HEK293 (cell line): ENCODE results near the gene AKT3.

Experiments used
- CTCF ChIA-PET: fragments of 350-600 bp; formaldehyde crosslinking; extraction: SDS; loops from one replicate; lab custom pipeline; 2021; ENCODE audit warnings: antibody characterized with exemption; lab: Yijun Ruan, JAX
- POLR2A ChIA-PET: fragments of 300-600 bp; formaldehyde crosslinking; extraction: SDS; loops from one replicate; lab custom pipeline; 2020; ENCODE audit warnings: antibody characterized with exemption, inconsistent platforms; lab: Yijun Ruan, JAX
- H3K27ac ChIP-seq: fragments of 200-500 bp; sonication (Bioruptor generic); 2 replicates; pipeline ENCODE4 v1.5.1; 2014; ENCODE audit warnings: low read depth, low read length, control low read depth, inconsistent platforms; ENCODE audit errors: extremely low read depth
- H3K36me3 ChIP-seq, 2 experiments: fragments of 200-500 bp in 1 of 2; sonication (Bioruptor generic) in 1 of 2; 1 replicate in 1 of 2; 2 replicates in 1 of 2; pipeline ENCODE4 v1.5.1; 2014 to 2017; ENCODE audit warnings: inconsistent platforms in 2 of 2, low read length in 2 of 2; ENCODE audit not compliant: control insufficient read depth in 2 of 2, insufficient read depth in 1 of 2
- H3K4me1 ChIP-seq: fragments of 200-500 bp; sonication (Bioruptor generic); 2 replicates; pipeline ENCODE4 v1.5.1; 2014; ENCODE audit warnings: mild to moderate bottlenecking, low read length, inconsistent platforms; ENCODE audit not compliant: control insufficient read depth, insufficient read depth
- H3K4me3 ChIP-seq: 2 replicates; pipeline ENCODE4 v1.5.1; 2011; ENCODE audit warnings: low read depth, mild to moderate bottlenecking, control low read depth, low read length, moderate library complexity
- H3K9me3 ChIP-seq: fragments of 200-500 bp; sonication (Bioruptor generic); 2 replicates; pipeline ENCODE4 v1.5.1; 2014; ENCODE audit warnings: low read depth, low read length, inconsistent platforms; ENCODE audit not compliant: control insufficient read depth, insufficient read depth
- EGR2 ChIP-seq: fragments of 450-650 bp; formaldehyde crosslinking; IDR thresholded peaks from 2 replicates; pipeline ENCODE4 v1.5.1; 2016; ENCODE audit warnings: low read depth, missing biosample characterization, missing genetic modification characterization
- HOXD13 ChIP-seq: sonication (generic); formaldehyde crosslinking; IDR thresholded peaks from 2 replicates; pipeline ENCODE4 v1.8.0; 2022; ENCODE audit warnings: missing genetic modification reagents, borderline replicate concordance
- IKZF3 ChIP-seq: fragments of 450-650 bp; IDR thresholded peaks from 2 replicates; pipeline ENCODE4 v1.5.0; 2018; ENCODE audit warnings: missing biosample characterization, mild to moderate bottlenecking, missing genetic modification characterization, moderate library complexity
- KLF16 ChIP-seq: fragments of 450-650 bp; formaldehyde crosslinking; IDR thresholded peaks from 2 replicates; pipeline ENCODE4 v1.5.1; 2017; ENCODE audit warnings: missing biosample characterization, missing genetic modification characterization
- MZF1 ChIP-seq: fragments of 450-650 bp; formaldehyde crosslinking; IDR thresholded peaks from 2 replicates; pipeline ENCODE4 v1.5.1; 2017; ENCODE audit warnings: missing biosample characterization, missing genetic modification characterization, borderline replicate concordance
- OVOL3 ChIP-seq: fragments of 450-650 bp; formaldehyde crosslinking; IDR thresholded peaks from 2 replicates; pipeline ENCODE4 v1.5.1; 2016; ENCODE audit warnings: missing biosample characterization, missing genetic modification characterization
- SCRT1 ChIP-seq: fragments of 450-650 bp; formaldehyde crosslinking; IDR thresholded peaks from 2 replicates; pipeline ENCODE4 v1.5.1; 2016; ENCODE audit warnings: missing biosample characterization, missing genetic modification characterization, borderline replicate concordance
- SP3 ChIP-seq: fragments of 450-650 bp; formaldehyde crosslinking; IDR thresholded peaks from 2 replicates; pipeline ENCODE4 v1.5.1; 2016; ENCODE audit warnings: missing biosample characterization, missing genetic modification characterization
- SP7 ChIP-seq: fragments of 450-650 bp; formaldehyde crosslinking; IDR thresholded peaks from 2 replicates; pipeline ENCODE4 v1.5.1; 2016; ENCODE audit warnings: missing biosample characterization, missing genetic modification characterization
- TCF7L2 ChIP-seq: IDR thresholded peaks from 2 replicates; pipeline ENCODE4 v1.6.1; 2011; ENCODE audit warnings: low read depth, mild to moderate bottlenecking, inconsistent platforms, low read length, moderate library complexity, borderline replicate concordance
- ZBTB21 ChIP-seq: fragments of 450-650 bp; formaldehyde crosslinking; IDR thresholded peaks from 2 replicates; pipeline ENCODE4 v1.5.1; 2017; ENCODE audit warnings: missing biosample characterization, missing genetic modification characterization
- ZFHX2 ChIP-seq: fragments of 450-650 bp; formaldehyde crosslinking; conservative IDR thresholded peaks from 2 replicates; pipeline ENCODE4 v1.5.1; 2016; ENCODE audit warnings: missing biosample characterization, missing genetic modification characterization
- ZFP41 ChIP-seq: fragments of 450-650 bp; formaldehyde crosslinking; IDR thresholded peaks from 2 replicates; pipeline ENCODE4 v1.5.1; 2016; ENCODE audit warnings: missing biosample characterization, missing genetic modification characterization, borderline replicate concordance
- ZNF133 ChIP-seq: fragments of 450-650 bp; formaldehyde crosslinking; IDR thresholded peaks from 2 replicates; pipeline ENCODE4 v1.5.1; 2016; ENCODE audit warnings: missing biosample characterization, missing genetic modification characterization
- ZNF155 ChIP-seq: fragments of 450-650 bp; formaldehyde crosslinking; IDR thresholded peaks from 2 replicates; pipeline ENCODE4 v1.5.1; 2016; ENCODE audit warnings: missing biosample characterization, missing genetic modification characterization
- ZNF202 ChIP-seq: fragments of 450-650 bp; formaldehyde crosslinking; IDR thresholded peaks from 2 replicates; pipeline ENCODE4 v1.5.1; 2016; ENCODE audit warnings: missing biosample characterization, missing genetic modification characterization, borderline replicate concordance
- ZNF311 ChIP-seq: fragments of 450-650 bp; formaldehyde crosslinking; IDR thresholded peaks from 2 replicates; pipeline ENCODE4 v1.5.1; 2017; ENCODE audit warnings: missing biosample characterization, missing genetic modification characterization, borderline replicate concordance
- ZNF335 ChIP-seq: fragments of 450-650 bp; formaldehyde crosslinking; conservative IDR thresholded peaks from 2 replicates; pipeline ENCODE4 v1.5.1; 2016; ENCODE audit warnings: missing biosample characterization, missing genetic modification characterization
- ZNF48 ChIP-seq: fragments of 450-650 bp; formaldehyde crosslinking; IDR thresholded peaks from 2 replicates; pipeline ENCODE4 v1.5.1; 2016; ENCODE audit warnings: missing biosample characterization, missing genetic modification characterization
- ZNF510 ChIP-seq: fragments of 450-650 bp; formaldehyde crosslinking; IDR thresholded peaks from 2 replicates; pipeline ENCODE4 v1.5.1; 2018; ENCODE audit warnings: mild to moderate bottlenecking, missing genetic modification characterization, missing biosample characterization; ENCODE audit not compliant: insufficient replicate concordance
- ZNF654 ChIP-seq: fragments of 450-650 bp; formaldehyde crosslinking; IDR thresholded peaks from 2 replicates; pipeline ENCODE4 v1.5.1; 2016; ENCODE audit warnings: low read depth, missing biosample characterization, missing genetic modification characterization
- ZNF701 ChIP-seq: fragments of 450-650 bp; formaldehyde crosslinking; IDR thresholded peaks from 2 replicates; pipeline ENCODE4 v1.5.1; 2016; ENCODE audit warnings: missing biosample characterization, missing genetic modification characterization
- ZNF747 ChIP-seq: fragments of 450-650 bp; formaldehyde crosslinking; IDR thresholded peaks from 2 replicates; pipeline ENCODE4 v1.5.1; 2016; ENCODE audit warnings: missing biosample characterization, missing genetic modification characterization
- TF ChIP-seq, protein P1 (sequence below): fragments of 450-650 bp; formaldehyde crosslinking; IDR thresholded peaks from 2 replicates; pipeline ENCODE4 v1.5.1; 2016; ENCODE audit warnings: missing biosample characterization, missing genetic modification characterization
- TF ChIP-seq, protein P2 (sequence below): fragments of 450-650 bp; IDR thresholded peaks from 2 replicates; pipeline ENCODE4 v1.5.1; 2018; ENCODE audit warnings: missing biosample characterization, missing genetic modification characterization

AKT3 gene

GRCh38 chr1:243718893-243719292, 131.2 kb downstream of the AKT3 start:
- Histone ChIP-seq H3K4me1 (peaks cover 5% of the 10 kb centered on the region; the same call in 1 of the 2 replicates), H3K9me3 (no peaks in the 10 kb centered on the region), H3K36me3 (no peaks in the 10 kb centered on the region), H3K27ac (no peak overlapping the region), H3K4me3 (no peak overlapping the region)
- TF ChIP-seq ZNF311 (tag by site-specific recombination) (no peak), IKZF3 (tag by site-specific recombination) (0 out of 2 replicates have a peak, but pooled peaks have one; percentile 32), ZNF48 (tag by site-specific recombination) (no peak), ZNF155 (no peak)
- CTCF ChIA-PET: interaction anchor here (1.5 kb wide), 1 partner anchor 30 kb away, joined by 5 read pairs; no protein-coding TSS in a partner anchor
- POLR2A ChIA-PET: no interaction called here

DNA sequence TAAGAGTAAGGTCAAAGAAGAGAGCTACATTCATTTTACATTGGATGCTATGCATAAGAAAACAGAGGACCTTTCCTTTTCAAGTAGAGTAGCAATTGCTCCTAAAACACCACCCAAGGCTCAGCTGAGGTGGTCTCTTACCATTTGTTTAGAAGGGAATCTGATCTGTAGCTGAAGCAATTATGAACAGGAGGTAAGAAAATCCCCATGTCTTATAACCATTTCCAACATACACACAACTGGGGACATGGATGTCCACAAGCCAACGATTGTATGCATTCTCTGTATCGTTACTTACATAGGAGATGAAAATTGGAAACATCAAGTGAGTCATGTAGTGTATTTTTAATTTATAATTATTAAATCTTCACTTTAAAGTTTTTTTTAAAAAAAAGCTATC, 132.0 kb downstream of the AKT3 start:
- Histone ChIP-seq H3K27ac (no peak overlapping the region), H3K36me3 (no peaks in the 10 kb centered on the region), H3K4me1 (peaks cover 13% of the 10 kb centered on the region), H3K4me3 (no peak overlapping the region), H3K9me3 (no peaks in the 10 kb centered on the region)
- ChIA-PET CTCF (interaction anchor here (1.4 to 1.5 kb wide), 2 partner anchors 31 to 374 kb away, joined by 5 read pairs; no protein-coding TSS in a partner anchor), POLR2A (interaction anchor here (0.6 kb wide), 1 partner anchor 247 kb away, joined by 3 read pairs; no protein-coding TSS in a partner anchor)
- TF ChIP-seq ZNF133 (tag by site-specific recombination) (peak; percentile 75), MZF1 (tag by site-specific recombination) (0 out of 2 replicates have a peak, but pooled peaks have one; percentile 43), ZNF335 (tag by site-specific recombination) (no peak)

GRCh38 chr1:243716906-243717305, 133.1 kb downstream of the AKT3 start:
- H3K27ac ChIP-seq: no peak overlapping the region
- CTCF ChIA-PET: interaction anchor here (1.2 to 1.4 kb wide), 2 partner anchors 34 to 373 kb away, joined by 4 to 5 read pairs; no protein-coding TSS in a partner anchor
- POLR2A ChIA-PET: no interaction called here
- TF ChIP-seq ZNF747 (tag by site-specific recombination) (no peak), SP7 (tag by site-specific recombination) (no peak), ZFP41 (no peak), SCRT1 (tag by site-specific recombination) (no peak), ZNF202 (tag by site-specific recombination) (no peak), ZNF701 (no peak), OVOL3 (tag by site-specific recombination) (no peak), ZNF654 (tag by site-specific recombination) (no peak), ZNF510 (tag by site-specific recombination) (no peak), ZFHX2 (no peak), SP3 (tag by site-specific recombination) (no peak), ZBTB21 (tag by site-specific recombination) (no peak), KLF16 (tag by site-specific recombination) (no peak), EGR2 (tag by site-specific recombination) (no peak), HOXD13 (CRISPR knock-in tag) (no peak), TCF7L2 (no peak)
- TF ChIP-seq, protein P1, sequence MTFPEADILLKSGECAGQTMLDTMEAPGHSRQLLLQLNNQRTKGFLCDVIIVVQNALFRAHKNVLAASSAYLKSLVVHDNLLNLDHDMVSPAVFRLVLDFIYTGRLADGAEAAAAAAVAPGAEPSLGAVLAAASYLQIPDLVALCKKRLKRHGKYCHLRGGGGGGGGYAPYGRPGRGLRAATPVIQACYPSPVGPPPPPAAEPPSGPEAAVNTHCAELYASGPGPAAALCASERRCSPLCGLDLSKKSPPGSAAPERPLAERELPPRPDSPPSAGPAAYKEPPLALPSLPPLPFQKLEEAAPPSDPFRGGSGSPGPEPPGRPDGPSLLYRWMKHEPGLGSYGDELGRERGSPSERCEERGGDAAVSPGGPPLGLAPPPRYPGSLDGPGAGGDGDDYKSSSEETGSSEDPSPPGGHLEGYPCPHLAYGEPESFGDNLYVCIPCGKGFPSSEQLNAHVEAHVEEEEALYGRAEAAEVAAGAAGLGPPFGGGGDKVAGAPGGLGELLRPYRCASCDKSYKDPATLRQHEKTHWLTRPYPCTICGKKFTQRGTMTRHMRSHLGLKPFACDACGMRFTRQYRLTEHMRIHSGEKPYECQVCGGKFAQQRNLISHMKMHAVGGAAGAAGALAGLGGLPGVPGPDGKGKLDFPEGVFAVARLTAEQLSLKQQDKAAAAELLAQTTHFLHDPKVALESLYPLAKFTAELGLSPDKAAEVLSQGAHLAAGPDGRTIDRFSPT (tag by site-specific recombination): no peak
- TF ChIP-seq, protein P2, sequence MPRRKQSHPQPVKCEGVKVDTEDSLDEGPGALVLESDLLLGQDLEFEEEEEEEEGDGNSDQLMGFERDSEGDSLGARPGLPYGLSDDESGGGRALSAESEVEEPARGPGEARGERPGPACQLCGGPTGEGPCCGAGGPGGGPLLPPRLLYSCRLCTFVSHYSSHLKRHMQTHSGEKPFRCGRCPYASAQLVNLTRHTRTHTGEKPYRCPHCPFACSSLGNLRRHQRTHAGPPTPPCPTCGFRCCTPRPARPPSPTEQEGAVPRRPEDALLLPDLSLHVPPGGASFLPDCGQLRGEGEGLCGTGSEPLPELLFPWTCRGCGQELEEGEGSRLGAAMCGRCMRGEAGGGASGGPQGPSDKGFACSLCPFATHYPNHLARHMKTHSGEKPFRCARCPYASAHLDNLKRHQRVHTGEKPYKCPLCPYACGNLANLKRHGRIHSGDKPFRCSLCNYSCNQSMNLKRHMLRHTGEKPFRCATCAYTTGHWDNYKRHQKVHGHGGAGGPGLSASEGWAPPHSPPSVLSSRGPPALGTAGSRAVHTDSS (tag by site-specific recombination): no peak
- no peak overlapping the region for H3K4me3 ChIP-seq
- no peaks in the 10 kb centered on the region for H3K9me3 ChIP-seq
- H3K4me1 ChIP-seq: peaks cover 14% of the 10 kb centered on the region
- H3K36me3 ChIP-seq: no peaks in the 10 kb centered on the region
